Fibroblast of skin of scalp (primary cell): ENCODE measurements around the gene PGBD4. TPM values are rescaled to one million over a fixed set of nuclear protein-coding genes. Genes with fewer than 3 reads are reported as not detected.

ENCODE experiments used
- DNase-seq: peaks from one replicate; pipeline ENCODE4 v3.0.0-alpha.2; 2013
- polyA plus RNA-seq, 2 experiments: library from polyadenylated mRNA; unstranded; fragments of 120-200 nt; gene quantifications; one replicate each; pipeline ENCODE4 v1.2.1, GENCODE V29; 2013; ENCODE audit not compliant: insufficient read length in 2 of 2

PGBD4 gene
- polyA plus RNA-seq (2013, experiment 1 of 2; ENCODE audit: insufficient read length), result 1.2 TPM
- 1.2 TPM for polyA plus RNA-seq (2013, experiment 2 of 2; ENCODE audit: insufficient read length)

DNA sequence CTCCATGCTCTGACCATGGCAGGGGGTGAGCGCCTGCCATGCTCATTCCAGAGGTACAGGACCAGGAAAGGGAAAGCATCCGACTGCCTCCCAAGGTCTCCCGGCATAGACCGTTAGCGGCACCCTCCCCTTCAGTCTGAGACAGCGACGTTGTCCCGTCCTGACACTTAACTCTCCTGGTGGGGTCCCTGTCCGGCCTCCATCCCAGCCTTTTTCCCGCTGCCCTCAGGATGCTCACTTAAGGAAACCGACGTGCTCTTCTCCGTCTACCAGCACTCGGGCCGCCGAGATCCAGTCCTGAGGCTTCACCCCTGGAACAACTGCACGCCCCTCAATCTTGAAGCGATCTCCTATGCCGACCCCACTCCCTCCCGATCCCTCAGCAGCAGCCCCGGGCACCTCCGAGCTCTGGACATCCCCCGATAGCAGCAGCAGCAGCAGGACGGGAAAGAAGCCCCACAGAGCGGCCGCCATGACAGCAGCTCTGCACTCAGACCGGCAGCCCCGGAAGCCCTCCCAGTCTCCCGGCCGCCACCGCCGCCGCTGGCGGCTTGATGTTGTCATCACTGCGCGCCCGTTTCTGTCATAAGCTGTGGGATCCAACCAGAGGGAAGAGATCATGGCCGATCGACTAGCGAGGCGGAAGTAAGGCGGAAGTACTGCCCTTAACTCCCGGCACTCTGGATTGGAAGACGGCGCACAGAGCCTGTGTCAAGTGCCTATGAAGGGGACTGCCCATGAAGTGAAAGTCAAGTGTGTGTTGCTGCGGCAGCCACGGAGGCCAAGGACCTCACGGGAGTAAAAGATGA lies at the start of gene PGBD4, which contains the start of gene EMC7:
Gene PGBD4 (plus strand): TSS at position 718 of the 809 bp plus-strand sequence. CDS start 449 bp downstream, outside the sequence.
Gene EMC7 (minus strand): TSS at position 497 of the 809 bp plus-strand sequence. CDS start 23 bp downstream, at position 474.
- peak; percentile 100 for DNase-seq

- peak; percentile 57 for DNase-seq
Observed at GRCh38 chr15:34054081-34054707, 47.7 kb upstream of the PGBD4 start.

- peak; percentile 94 for DNase-seq
Observed at GRCh38 chr15:34055868-34056595, 45.9 kb upstream of the PGBD4 start.

- peak; percentile 81 for DNase-seq
Observed at GRCh38 chr15:34056911-34057310, 45.0 kb upstream of the PGBD4 start.

DNA sequence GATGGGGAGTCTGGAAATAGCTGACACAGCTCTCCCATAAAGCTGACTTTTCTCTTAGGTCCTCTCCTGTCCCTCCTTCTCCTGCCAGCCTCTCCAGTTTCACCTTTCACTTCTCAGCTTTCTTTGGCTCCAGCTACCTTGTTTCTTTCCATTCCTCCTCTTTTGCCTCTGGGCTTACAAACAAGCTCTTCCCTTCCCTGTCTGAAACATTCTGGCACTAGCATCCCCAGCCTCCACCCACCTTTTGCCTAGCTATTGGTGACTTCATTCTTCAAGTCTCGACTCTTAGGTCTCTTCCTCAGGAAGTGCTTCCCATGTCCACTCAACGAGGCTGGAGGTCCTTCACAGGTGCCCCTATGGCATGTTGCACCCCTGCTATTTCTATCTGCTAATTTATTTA lies 42.4 kb upstream of the PGBD4 start:
- no peak for DNase-seq

DNA sequence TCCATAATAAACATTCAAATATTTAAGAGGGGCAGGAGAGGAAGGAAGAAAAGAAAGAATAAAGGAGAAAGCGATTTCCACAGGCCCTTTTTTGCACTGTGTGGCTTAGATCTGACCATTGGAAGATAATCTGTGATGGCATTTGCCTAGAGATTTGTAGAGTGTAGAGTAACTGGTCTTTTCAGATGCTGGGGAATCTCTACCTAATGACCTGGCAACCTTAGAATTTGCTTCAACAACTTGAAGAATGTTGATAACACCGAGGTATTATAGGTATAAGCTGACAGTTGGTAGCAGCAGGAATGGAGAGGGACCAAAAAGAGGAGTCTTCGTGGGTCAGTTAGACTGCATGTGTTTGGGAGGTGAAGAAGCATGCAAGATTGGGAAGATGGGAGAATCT lies 41.9 kb upstream of the PGBD4 start:
- DNase-seq, result no peak

- no peak for DNase-seq
Observed at GRCh38 chr15:34064438-34064837, 37.4 kb upstream of the PGBD4 start.

GRCh38 chr15:34065261-34065660 lies 36.6 kb upstream of the PGBD4 start:
- no peak for DNase-seq

DNA sequence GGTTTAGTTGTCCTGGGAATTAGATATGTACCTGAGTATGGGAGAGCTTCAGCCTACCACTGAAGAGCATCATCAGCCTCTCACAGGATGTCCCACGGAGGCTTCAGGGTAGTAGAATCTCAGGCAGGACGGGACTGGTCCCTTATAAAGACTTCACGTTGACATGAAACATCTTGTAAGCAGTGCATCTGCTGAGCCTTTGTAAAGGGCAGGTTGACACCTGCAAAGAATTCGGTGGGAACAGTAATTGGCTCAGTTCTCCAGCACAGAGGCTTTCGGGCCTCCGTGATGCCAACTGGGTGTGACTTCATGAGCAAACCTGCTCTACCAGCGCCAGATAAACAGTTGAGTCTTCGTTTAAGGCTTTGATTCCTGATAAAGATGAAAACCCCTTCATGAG lies 35.9 kb upstream of the PGBD4 start:
- no peak for DNase-seq

DNA sequence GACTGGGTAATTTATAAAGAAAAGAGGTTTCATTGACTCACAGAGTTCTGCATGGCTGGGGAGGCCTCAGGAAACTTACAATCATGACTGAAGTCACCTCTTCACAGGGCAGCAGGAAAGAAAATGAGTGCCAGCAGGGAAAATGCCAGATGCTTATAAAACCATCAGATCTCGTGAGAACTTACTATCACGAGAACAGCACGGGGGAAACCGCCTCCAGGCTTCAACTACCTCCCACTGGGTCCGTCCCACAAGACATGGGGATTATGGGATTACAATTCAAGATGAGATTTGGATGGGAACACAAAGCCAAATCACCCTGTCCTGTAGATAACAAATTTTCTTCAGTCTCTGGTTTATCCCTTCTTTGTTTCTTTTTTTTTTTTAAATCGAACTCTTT lies 31.9 kb upstream of the PGBD4 start:
- no peak for DNase-seq

- DNase-seq, result no peak
Observed at GRCh38 chr15:34076785-34077184, 25.1 kb upstream of the PGBD4 start.

DNA sequence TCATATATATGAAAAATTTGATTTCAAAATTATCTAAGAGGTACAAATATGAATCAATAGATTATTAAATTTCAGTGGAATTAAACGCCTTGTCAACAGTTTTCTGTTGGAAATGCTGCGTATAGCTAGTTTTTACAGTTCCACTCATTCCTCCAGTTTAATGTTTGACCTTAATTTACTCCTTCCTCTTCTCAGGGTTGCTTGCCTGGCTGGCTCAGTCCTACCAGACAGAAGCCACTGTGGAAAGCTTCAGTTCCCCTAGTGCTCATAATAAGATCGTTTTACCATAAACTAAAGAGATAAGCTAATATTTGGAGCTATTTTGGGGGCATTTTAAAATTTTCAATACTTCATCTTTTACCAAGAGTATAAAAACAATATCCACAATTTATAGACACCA lies 23.0 kb upstream of the PGBD4 start:
- no peak for DNase-seq

GRCh38 chr15:34079904-34080303 lies 22.0 kb upstream of the PGBD4 start:
- DNase-seq, result no peak

- no peak for DNase-seq
Observed at GRCh38 chr15:34084086-34084485, 17.8 kb upstream of the PGBD4 start.

- DNase-seq, result no peak
Observed at GRCh38 chr15:34085746-34086145, 16.1 kb upstream of the PGBD4 start.

GRCh38 chr15:34099914-34100313 lies 2.0 kb upstream of the PGBD4 start:
- DNase-seq, result no peak

DNA sequence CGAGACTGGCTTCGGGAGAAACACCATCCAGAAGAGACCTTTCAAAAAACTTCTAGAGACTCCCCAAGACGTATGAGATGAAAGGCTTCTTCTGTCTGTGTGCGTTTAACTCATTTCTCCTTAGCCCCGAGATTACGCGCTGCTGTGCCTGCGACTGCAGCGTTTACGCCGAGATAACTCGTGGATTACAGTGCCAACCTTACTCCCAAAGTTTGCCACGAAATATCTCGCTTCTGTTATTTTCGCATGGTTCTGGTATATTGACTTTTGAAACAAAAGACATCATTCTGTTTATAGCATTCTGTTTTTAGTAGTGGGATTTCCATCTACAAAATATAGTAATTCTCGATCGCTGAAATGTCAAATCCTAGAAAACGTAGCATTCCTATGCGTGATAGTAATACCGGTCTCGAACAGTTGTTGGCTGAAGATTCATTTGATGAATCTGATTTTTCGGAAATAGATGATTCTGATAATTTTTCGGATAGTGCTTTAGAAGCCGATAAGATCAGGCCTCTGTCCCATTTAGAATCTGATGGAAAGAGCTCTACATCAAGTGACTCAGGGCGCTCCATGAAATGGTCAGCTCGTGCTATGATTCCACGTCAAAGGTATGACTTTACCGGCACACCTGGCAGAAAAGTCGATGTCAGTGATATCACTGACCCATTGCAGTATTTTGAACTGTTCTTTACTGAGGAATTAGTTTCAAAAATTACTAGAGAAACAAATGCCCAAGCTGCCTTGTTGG lies 467 bp downstream of the PGBD4 start:
- no peak for DNase-seq

DNA sequence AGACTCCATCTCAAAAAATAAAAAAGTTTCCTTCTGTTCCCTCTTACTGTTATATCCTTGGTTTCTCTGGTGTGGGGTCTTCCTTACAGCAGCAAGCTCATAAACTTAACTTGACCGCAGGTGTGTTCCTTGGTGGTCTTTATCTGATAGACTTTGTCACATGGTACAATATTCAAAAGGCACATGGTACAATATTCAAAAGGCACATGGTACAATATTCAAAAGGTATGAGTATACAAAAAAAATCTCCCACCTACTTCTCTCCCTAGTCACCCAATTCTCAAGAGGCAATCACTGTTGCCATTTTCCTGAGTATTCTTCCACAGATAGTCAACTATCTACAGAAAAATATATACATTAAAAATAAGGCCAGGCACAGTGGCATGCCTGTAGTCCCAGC lies 4.5 kb downstream of the PGBD4 start:
- no peak for DNase-seq

- no peak for DNase-seq
Observed at GRCh38 chr15:34107315-34107714, 5.4 kb downstream of the PGBD4 start.

DNA sequence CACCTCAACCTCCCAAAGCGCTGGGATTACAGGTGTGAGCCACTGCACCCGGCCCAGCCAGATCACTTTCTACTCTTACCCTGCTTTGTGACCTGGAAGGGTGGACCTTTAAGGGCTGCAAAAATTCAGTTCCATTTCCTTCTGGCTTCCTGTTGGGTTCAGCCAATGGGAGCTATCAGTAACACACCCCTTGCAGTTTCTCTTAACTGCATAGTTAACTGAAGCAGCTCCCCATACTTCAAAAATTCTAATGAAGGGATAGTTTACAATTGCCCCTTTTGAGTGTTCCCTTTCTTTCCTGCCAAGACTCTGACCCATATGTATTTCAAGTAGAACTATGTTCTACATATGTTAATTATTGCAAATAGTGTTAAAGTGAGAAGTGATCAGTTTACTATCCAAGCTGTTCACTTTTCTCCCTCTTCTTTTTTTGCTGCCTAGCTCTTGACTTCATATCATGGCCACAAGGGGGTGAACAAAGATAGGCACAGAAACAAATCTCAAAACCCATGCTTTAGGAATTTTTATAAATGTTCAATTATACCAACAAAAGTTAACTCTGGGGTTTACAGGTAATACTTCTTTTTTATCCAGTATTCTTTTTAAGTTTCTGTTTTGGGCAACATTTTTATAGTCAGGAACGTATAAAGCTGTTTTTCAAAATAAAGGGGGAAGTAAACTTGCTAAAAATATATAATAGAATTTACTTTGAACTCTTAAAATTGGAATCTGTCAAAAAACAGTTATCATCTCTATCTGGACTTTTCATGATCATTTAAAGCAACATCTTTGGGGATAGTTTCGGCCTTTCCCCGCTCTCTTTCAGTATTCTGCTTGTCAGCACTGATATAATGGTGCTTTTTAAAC lies 8.1 kb downstream of the PGBD4 start:
- peak; percentile 44 for DNase-seq

GRCh38 chr15:34111488-34111887 lies 9.6 kb downstream of the PGBD4 start:
- no peak for DNase-seq
